ENCODE data around the gene PLEKHA4.

Gene PLEKHA4

DNA sequence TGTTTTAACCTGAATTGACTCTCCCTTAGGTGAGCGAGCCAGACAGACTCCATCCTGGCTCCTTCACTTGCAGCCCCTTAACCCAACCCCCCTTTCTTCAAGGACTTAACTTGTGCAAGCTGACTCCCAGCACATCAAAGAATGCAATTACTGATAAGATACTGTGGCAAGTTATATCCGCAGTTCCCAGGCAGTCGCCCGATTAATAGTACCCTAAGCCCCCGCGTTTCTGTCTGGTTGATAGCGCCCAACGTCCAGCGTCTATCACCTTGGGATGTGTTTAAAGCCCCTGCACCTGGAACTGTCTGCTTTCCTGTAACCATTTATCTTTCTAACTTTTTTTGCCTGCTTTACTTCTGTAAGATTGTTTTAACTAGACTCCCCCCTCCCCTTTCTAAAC lies 38.3 kb downstream of the PLEKHA4 start:
- no peak for DNase-seq (ENCODE audit: low read depth, low spot score)

DNA sequence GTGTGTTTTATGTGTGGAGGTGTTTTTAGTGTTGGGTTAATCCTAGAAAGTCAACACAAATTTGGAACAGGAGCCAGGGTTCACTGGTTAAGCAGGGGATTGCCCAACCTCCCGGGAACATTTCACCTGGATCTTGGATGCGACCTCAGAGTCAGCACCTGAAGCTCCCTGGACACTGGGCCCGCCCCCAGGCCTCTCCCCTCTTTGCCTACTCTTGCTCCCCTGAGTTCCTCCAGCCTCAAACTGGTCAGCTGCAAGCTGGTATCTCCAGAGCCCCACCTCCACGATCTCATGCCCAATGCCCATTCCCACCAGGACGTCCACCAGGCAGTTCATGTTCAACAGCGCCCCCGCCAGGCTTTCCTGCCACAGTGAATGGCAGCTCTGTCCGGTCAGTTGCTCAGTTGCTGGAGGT lies 41.8 kb downstream of the PLEKHA4 start:
- no peak for DNase-seq (ENCODE audit: low read depth, low spot score)

DNA sequence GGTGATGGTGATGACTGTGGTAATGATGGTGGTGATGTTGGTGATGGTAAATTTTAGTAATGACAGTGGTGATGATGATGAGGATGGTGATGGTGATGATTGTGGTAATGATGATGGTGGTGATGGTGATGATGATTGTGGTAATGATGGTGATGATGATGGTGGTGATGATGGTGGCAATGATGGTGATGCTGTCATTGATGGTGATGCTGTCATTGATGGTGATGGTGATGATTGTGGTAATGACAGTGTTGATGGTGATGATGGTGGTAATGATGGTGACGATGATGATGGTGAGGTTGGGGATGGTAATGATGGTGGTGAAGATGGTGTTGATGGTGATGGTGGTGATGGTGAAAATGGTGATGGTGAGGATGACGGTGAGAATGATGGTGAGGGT lies 45.9 kb downstream of the PLEKHA4 start:
- no peak for DNase-seq (ENCODE audit: low read depth, low spot score)

DNA sequence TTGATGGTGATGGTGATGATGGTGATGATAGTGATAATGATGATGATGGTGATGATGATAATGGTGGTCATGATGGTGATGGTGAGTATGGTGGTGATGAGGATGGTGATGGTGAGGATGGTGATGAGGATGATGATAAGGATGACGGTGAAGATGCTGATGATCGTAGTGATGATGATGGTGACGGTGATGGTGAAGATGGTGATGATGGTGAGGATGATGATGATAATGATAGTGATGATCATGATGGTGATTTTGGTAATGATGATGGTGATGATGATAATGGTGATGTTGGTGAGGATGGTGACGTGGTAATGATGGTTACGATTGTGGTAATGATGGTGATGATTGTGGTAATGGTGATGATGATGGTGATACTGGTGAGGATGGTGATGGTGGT lies 46.8 kb downstream of the PLEKHA4 start:
- DNase-seq (ENCODE audit: low read depth, low spot score) = no peak

DNA sequence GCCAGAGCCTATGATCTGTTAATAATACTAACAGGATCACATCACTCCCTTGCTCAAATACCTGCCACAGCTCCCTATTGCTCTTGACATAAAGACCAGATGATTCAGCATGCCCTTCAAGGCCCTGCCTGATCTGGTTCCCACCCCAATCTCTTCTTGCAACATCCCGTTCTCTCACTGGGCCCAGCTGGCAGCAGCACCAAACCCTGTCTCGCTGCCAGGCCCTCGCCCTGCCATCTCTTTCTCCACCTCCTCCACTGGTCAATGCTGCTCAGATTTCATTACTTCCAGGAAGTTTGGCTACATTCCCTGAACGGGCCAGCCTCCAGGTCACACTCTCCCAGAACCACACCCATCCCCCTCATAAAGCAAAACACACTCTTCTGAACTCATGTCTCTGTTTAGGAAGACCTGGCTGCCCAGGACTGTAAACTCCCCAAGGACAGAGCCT lies 49.0 kb downstream of the PLEKHA4 start:
- no peak for DNase-seq (ENCODE audit: low read depth, low spot score)

DNA sequence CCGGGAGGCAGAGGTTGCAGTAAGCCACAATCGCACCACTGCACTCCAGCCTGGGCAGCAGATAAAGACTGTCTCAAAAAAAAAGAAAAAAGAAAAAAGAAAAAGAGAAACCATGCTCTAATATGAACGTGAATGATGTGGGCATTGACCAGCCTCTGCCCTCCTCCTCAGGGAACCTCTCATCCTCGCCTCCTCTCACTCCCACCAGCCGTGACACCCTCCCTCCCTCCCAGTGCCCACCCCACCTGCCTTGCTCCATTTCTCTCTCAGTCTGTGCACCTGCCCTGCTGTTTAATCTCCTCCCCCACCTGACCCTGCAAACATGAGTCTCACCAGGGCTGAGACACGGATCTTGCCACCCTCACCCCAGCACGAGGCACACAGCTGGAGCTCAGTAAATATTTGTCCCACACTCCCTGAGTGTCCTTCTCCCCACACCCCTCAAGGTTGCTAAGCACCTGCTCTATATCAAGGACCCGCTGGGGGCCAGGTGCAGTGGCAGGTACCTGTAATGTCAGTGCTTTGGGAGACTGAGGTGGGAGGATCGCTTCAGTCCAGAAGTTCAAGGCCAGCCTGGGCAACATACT lies 50.1 kb downstream of the PLEKHA4 start:
- no peak for DNase-seq (ENCODE audit: low read depth, low spot score)

DNA sequence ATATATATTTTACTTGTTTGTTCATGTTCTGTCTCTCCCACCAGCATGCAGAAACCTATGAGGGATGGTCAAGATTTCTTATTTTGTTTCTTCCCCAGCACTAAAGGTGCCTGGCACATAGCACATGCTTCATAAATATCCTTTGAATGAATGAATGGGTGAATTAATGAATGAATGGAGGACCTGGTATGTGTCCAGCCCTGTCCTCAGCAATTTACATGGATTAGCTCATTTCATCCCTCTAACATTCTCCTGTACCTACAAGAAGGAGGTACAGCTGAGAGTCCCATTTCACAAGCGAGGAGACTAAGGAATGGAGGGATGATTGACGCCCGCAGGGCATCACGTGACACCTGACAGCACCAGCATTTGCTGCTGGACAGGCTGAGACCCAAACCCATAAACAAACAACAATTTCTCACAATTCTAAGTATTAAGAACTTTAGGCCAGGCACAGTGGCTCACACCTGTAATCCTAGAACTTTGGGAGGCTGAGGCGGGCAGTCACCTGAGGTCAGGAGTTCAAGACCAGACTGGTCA lies 50.8 kb downstream of the PLEKHA4 start:
- no peak for DNase-seq (ENCODE audit: low read depth, low spot score)

DNA sequence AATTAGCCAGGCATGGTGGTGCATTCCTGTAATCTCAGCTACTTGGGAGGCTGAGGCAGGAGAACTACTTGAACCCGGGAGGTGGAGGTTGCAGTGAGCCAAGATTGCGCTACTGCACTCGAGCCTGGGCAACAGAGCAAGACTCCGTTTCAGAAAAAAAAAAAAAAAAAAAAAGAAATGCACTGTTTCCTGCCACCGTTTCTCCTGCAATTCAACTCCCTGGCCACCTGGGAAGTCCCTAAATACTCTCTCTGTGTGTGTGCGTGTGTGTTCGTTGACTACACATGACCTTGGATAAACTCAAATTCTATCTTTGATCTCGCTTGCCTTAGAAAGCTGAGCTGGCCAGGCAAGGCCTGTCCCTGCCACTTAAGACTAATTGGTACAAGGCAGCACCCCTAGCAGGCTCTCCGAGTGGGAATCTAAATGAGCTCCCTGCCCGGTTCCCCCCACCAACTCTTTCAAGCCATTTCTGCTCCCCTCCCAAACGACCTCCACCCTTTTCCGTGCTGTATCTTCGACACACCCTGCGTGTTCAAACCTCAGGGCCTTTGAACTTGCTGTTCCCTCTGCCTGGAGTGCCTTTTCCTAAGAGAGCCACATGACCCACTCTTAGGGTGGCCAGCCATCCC lies 52.4 kb downstream of the PLEKHA4 start:
- DNase-seq (ENCODE audit: low read depth, low spot score) = no peak

DNA sequence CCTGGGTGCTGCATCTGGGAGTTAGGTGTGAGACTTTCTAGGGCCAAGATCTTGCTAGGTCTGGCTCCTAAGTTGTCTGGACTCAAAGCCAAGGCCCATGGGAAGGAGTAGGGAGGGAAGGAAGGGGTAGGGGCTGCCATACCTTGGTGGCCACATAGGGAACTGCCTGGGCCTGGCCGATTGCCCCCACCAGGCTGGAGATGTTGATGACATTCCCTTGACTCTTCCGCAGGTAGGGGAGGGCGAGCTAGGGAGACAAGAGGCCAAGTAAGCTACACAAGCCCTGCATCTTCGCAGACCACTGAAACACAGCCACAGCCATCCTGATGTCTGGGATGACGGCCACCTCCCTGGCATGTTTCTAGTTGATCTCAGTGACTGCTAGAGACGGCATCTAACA lies 53.5 kb downstream of the PLEKHA4 start:
- no peak for DNase-seq (ENCODE audit: low read depth, low spot score)

DNA sequence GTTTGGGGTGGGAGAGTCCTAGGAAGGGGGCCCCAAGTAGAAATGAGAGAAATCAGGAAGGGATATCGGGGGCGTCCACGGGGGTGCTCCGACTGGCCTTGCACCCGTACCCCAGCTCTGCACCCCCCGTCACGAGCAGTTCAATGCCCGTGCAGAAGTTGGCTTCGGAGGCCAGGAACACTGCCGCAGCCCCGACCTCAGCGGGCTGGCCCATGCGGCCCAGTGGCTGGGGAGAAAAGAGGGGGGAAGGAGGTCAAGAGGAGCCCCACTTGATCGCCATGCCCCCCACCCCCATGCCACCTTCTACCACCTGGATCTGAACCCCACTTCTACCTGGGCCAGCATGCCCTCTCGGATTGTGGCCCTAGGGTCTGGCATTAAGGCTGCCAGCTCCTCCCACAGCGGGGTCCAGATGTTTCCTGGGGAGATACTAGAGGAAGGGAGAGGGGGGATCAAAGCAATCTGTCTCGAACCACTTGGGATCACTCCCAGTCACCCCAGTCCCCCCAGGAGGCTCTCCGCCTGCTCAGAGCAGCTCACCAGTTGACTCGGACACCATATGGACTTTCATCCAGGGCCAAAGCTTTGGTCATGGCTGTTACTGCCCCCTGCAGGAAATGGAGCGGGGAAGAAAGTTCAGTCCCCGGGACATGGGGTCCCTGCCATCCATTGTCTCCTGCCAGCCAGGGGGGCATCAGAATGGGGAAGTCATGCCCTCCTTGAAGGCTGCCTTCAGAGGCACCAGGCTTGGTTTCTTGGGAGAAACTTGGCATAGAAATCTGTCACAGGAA lies 55.1 kb downstream of the PLEKHA4 start:
- no peak for DNase-seq (ENCODE audit: low read depth, low spot score)

DNA sequence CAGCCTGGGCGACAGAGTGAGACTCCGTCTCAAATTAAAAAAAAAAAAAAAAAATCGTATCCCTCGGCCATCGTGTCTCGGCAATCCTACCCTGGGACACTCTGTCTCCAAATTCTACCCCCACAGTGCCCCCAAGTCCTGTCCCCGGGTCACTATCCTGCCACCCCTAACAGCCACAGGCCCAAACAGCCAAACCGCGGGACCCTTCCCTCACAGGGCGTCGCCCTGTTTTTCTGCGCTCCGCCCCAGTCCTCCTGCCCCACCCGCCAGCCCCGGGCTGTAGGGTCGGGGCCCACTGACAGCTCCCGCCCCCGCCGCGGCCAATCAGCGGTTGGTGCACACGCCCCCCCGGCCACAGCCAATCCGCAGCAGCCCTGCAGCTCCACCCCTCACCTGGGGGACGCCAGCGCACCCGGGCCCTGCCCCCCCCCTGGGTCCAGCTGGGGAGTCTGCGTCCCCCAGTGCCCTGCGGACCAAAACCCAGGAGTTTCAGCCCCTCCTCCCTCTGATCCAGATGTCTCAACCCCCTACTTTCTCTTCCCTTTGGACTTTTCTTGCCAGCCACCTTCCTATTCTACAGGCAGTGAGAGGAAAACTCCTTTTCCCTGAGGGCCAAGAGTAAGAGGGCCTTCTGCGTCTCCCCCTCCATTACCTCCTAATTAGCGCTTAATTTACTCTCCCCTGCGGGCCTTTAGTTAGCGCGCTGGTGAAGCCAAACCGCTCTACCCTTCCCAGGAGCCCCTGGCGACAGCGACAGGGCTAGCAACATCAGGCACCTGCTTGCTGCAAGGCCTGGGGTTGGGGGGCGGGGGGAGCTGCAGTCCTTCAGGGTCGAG lies 56.1 kb downstream of the PLEKHA4 start:
- no peak for DNase-seq (ENCODE audit: low read depth, low spot score)

DNA sequence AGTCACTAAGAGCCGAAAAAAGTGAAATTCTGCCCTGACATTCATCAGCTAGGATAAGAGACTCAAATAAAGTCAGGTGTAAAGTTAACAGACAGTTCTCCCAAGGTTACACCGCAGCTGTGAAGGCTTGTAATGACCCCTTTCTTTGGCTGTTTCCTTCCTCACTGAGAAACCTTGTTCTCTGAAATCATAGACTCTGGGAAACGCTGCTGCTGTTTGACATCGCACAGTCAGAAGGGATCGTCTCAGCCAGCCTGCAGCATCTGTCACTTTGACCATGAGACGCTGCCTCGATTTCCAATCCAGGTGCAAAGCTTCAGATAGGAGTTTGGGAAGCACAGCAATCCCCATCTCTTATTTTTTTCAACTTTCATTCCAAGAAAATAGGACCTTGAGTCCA lies 58.3 kb downstream of the PLEKHA4 start:
- no peak for DNase-seq (ENCODE audit: low read depth, low spot score)

DNA sequence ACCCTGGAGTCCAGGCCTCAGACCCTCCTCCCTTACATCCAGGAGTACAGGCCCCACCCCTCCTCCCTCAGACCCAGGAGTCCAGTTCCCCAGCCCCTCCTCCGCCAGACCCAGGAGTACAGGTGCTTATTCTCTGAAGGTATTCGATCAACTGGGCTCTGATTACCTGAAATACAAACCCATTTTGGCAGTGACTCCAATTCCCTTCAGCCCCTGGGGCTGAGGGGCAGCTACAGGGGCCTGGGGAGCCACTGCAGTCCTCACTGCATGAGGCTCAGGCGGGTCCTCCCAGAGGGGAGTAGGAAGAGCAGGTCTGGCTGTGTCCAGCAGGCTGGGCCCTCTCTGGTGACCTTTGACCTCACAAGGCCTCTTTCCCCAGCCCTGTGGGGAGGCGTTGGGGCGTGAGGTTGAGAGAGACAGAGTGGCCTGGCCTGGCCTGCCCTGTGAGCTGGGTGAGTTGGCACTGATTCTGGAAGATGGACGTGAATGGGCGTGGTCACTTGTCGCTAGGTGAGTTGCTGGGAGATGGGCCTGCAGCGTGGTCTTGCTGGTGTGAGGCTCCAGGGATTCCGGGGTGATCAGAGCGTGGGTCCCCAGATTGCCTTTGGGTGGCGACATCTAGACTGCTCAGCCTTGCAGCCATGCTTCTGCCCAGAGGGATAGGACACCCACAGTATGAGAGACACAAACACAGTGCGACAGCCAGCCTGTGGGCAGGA lies 60.7 kb downstream of the PLEKHA4 start:
- DNase-seq (ENCODE audit: low read depth, low spot score) = no peak

DNA sequence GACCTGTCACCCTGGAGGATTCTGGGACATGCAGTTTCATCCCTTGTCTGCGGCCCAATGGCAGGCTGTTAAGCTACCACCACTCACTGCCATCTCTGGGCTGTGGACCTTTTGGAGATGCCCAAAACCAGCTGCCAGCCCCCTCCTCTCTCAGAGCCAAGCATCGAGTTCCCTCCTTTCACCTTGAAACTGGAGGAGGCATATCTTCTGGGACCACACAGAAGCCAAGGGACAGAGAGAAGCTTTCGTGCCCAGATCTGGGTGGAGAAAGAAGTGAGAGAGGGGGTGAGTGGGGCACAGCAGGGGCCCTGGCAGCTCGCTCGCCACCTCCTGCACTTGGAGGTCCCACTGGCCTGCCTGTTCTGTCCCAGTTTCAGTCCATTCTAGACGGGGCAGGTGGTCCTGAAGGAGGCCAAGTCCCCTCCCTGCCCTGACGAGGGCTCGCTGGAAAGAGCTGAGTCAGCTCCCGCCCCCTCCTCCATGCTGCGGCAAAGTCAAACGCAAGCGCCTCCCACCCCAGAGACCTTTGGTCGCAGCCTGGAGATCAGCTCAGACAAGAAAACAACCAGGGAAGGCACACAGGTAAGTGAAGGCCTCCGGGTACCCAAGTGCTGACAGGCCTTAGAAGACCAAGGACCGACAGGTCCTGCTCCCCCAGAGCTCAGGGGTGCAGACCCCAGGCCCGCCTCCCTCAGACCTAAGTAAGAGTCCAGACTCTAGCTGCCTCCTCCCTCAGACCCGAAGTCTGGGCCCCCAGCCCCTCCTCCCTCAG lies 61.4 kb downstream of the PLEKHA4 start:
- no peak for DNase-seq (ENCODE audit: low read depth, low spot score)

DNA sequence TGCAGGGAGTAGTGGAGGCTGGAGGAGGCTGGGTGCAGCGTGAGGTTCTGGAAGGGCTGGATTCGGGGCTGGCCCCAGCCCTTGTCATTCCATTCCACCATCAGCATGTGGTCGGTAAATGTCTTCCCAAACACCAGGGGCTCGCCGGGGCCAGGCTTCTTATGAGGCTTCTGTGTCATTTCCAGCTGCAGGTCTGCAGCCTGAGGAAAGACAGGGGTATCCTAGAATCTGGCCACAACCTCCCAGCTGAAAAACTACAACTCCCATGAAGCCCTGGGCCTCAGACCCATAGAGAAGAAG lies 61.9 kb downstream of the PLEKHA4 start:
- DNase-seq (ENCODE audit: low read depth, low spot score) = no peak

DNA sequence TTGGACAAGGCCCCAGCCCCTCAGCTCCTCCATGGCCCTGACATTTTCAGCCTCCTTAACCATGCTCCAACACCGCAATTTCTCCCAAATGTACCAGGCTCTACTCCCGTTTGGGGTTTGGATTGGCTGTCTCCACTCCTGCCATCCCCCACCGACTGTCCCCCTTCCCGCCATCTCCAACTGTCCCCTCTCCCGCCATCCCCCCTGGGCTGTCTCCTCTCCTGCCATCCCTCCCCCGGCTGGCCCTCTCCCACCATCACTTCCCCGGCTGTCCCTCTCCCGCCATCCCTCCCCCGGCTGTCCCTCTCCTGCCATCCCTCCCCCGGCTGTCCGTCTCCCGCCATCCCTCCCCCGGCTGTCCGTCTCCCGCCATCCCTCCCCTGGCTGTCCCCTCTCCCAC lies 63.0 kb downstream of the PLEKHA4 start:
- no peak for DNase-seq (ENCODE audit: low read depth, low spot score)

DNA sequence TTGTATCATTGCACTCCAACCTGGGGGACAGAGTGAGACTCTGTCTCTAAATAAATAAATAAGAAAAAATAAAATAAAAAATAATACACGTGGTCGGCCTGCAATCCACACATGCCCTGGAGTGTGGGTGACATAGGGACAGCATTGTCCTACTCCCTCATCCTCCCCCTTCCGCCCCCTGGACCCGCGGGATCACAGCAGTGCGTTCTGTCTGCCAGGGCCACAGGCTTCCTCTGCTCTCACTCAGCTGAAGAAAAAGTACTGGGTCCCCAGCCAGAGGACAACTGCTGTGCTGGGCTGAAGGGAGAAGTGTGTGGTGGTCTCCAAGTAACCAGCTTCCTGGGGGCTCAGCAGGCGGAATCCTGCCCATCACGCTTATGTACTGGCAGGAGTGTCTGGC lies 63.9 kb downstream of the PLEKHA4 start:
- no peak for DNase-seq (ENCODE audit: low read depth, low spot score)

DNA sequence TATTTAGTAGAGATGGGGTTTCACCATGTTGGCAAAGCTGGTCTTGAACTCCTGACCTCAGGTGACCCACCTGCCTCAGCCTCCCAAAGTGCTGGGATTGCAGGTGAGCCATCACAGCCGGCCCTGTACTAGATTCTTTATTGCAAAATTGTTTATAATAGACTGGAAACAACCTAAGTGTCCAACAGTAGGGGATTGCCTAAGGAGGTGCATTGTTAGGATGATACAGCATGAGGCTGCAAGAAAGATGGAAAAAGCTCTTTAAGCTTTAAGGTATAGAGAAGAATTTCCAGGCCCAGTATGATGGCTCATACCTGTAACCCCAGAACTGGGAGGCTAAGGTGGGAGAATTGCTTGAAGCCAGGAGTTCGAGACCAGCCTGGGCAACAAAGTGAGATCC lies 65.8 kb downstream of the PLEKHA4 start:
- no peak for DNase-seq (ENCODE audit: low read depth, low spot score)

DNA sequence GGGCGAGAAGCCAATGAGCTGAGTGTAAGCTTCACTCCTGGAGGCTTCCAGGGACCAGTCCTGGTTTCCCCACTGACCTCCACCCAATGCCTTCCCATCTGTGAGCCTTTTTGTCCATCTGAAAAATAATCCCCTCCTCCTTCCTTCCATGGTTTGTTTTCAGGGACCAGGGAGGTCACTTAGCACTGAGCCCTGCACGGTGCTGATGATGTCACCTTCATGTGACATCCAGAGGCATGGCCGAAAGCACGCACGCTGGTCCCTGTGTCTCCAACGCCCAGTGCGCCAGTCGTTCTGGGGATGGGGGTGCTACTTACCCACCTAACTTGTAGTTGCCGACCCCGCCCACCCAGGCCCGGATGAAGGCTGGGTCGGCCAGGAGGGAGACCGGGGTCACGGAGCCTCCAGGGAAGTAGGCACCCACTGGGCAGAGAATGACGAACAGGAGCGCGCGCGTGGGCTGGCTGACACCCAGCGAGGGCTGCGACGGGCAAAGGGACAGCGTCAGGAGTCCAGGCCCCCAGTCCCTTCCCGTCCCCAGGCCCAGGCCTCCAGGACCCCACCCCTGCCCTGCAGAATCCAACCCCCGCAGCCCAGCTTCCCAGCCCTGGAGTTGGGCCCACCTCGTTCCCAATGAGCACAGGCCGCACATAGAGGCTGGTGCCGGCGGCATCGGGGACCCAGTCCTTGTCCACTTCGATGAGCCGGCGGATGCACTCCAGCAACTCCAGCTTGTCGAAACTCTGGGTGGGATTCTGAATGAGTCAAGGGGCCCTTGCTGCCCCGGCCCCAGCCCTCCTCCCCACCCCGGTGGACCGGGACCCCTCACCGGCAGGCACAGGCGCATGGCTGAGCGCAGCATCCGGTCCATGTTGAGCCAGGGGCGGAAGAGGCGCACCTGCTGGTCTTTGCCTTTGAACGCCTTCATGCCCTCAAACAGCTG lies 68.8 kb downstream of the PLEKHA4 start:
- DNase-seq (ENCODE audit: low read depth, low spot score) = no peak

DNA sequence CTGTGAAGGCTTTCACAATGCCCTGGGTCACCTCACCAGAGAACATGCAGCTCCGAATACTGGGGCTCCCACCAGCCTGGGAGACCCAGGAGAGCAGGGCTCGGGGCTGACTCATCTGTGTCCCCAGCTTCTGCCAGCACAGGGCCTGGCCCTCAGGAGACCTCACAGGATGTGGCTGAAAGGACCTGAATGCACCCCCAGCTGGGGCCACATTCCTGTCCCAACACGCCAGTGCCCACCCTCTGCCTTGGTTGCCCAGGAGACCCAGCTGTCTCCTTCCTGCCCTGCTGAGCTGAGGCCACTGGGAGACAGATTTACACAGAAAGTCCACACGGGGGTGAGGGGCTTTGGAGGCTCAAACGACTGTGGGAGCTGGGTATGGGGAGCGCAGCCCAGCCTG lies 69.5 kb downstream of the PLEKHA4 start:
- DNase-seq (ENCODE audit: low read depth, low spot score) = peak; percentile 41

Data from smooth muscle cell of the brain vasculature (primary cell).